ENCODE data around the gene TNS4. TPM values are rescaled to one million over a fixed set of nuclear protein-coding genes. Genes with fewer than 3 reads are reported as not detected.

TNS4 gene
- total RNA-seq, 1 donor from 2014 or later, result not detected

- FAIRE-seq (no peak), DNase-seq (ENCODE audit: low read depth) (no peak)
- TF ChIP-seq EZH2 (IDR thresholded peaks at IDR 0.05; ENCODE audit: insufficient read depth, low read length), result no peak
- no peak for TF ChIP-seq CTCF (IDR thresholded peaks at IDR 0.05; ENCODE audit: insufficient read depth, low read depth, low read length)
- Histone ChIP-seq H3K79me2 (ENCODE audit: insufficient read depth, low read length) (no peaks in the 10 kb centered on the region), H3K9ac (ENCODE audit: low read length) (no peak overlapping the region), H2AFZ (ENCODE audit: low read depth, low read length) (no peak overlapping the region), H4K20me1 (ENCODE audit: insufficient read depth, low read length) (no peaks in the 10 kb centered on the region), H3K27me3 (ENCODE audit: insufficient read depth, low read length) (no peaks in the 10 kb centered on the region), H3K4me3 (ENCODE audit: insufficient read depth, low read depth, low read length) (no peak overlapping the region), H3K27ac (ENCODE audit: low read depth, low read length) (peak overlapping the region; percentile 18), H3K4me2 (ENCODE audit: low read length) (peak overlapping the region; percentile 1), H3K9me3 (ENCODE audit: insufficient read depth, low read depth, low read length) (no peaks in the 10 kb centered on the region), H3K36me3 (ENCODE audit: insufficient read depth, low read length) (no peaks in the 10 kb centered on the region), H3K4me1 (ENCODE audit: insufficient read depth, low read length) (peaks cover 33% of the 10 kb centered on the region)
- peaks cover 30% of the 10 kb centered on the region for H3K4me1 Mint-ChIP-seq (ENCODE audit: low read depth, unreplicated experiment)
- peaks cover 1% of the 10 kb centered on the region for H3K9me3 Mint-ChIP-seq (ENCODE audit: unreplicated experiment)
- no peak overlapping the region for H3K4me3 Mint-ChIP-seq (ENCODE audit: unreplicated experiment)
- H3K36me3 Mint-ChIP-seq (ENCODE audit: low read depth, unreplicated experiment), result no peaks in the 10 kb centered on the region
- peaks cover 6% of the 10 kb centered on the region for H3K27me3 Mint-ChIP-seq (ENCODE audit: low read depth, unreplicated experiment)
- no peak overlapping the region for H3K27ac Mint-ChIP-seq (ENCODE audit: unreplicated experiment)
Observed at GRCh38 chr17:40538019-40538935, 36.9 kb upstream of the TNS4 start.

- H3K4me1 ChIP-seq (ENCODE audit: insufficient read depth, low read length), result peaks cover 26% of the 10 kb centered on the region
- H4K20me1 ChIP-seq (ENCODE audit: insufficient read depth, low read length), result no peaks in the 10 kb centered on the region
- Mint-ChIP-seq H3K36me3 (ENCODE audit: low read depth, unreplicated experiment) (no peaks in the 10 kb centered on the region), H3K4me3 (ENCODE audit: unreplicated experiment) (no peak overlapping the region), H3K9me3 (ENCODE audit: unreplicated experiment) (no peaks in the 10 kb centered on the region), H3K27me3 (ENCODE audit: low read depth, unreplicated experiment) (peaks cover 4% of the 10 kb centered on the region), H3K4me1 (ENCODE audit: low read depth, unreplicated experiment) (peaks cover 27% of the 10 kb centered on the region), H3K27ac (ENCODE audit: unreplicated experiment) (no peak overlapping the region)
- DNase-seq (ENCODE audit: low read depth), result no peak
- H3K27me3 ChIP-seq (ENCODE audit: insufficient read depth, low read length), result no peaks in the 10 kb centered on the region
- H3K4me2 ChIP-seq (ENCODE audit: low read length), result peak overlapping the region; percentile 42
- H3K79me2 ChIP-seq (ENCODE audit: insufficient read depth, low read length), result no peaks in the 10 kb centered on the region
- H3K9ac ChIP-seq (ENCODE audit: low read length), result peak overlapping the region; percentile 15
- no peaks in the 10 kb centered on the region for H3K36me3 ChIP-seq (ENCODE audit: insufficient read depth, low read length)
- no peak for FAIRE-seq
- H2AFZ ChIP-seq (ENCODE audit: low read depth, low read length), result peak overlapping the region; percentile 43
- TF ChIP-seq EZH2 (IDR thresholded peaks at IDR 0.05; ENCODE audit: insufficient read depth, low read length), result no peak
- TF ChIP-seq CTCF (IDR thresholded peaks at IDR 0.05; ENCODE audit: insufficient read depth, low read depth, low read length), result no peak
- H3K9me3 ChIP-seq (ENCODE audit: insufficient read depth, low read depth, low read length), result no peaks in the 10 kb centered on the region
- H3K4me3 ChIP-seq (ENCODE audit: insufficient read depth, low read depth, low read length), result no peak overlapping the region
- H3K27ac ChIP-seq (ENCODE audit: low read depth, low read length), result no peak overlapping the region
Observed at GRCh38 chr17:40536295-40537171, 35.1 kb upstream of the TNS4 start.

Measured in astrocyte (in vitro differentiated cells and primary cell).